AG04449 (cell line): ENCODE measurements around the gene UTS2B.
"Not testable (repeated sequence)": the region's sequence is repeated elsewhere in the genome, so short reads cannot be mapped to it uniquely, and the experiment has no call there.

Experiments used
- CTCF ChIA-PET: fragments of 350-600 bp; formaldehyde crosslinking; extraction: SDS; loops from one replicate; lab custom pipeline; 2021; ENCODE audit warnings: antibody characterized with exemption; lab: Yijun Ruan, JAX
- POLR2A ChIA-PET: fragments of 400-600, 350-600 bp; formaldehyde crosslinking; extraction: SDS; loops from one replicate; lab custom pipeline; 2020; ENCODE audit warnings: antibody characterized with exemption, inconsistent platforms; lab: Yijun Ruan, JAX
- DNase-seq: peaks from one replicate; pipeline ENCODE4 v3.0.0-alpha.2; 2010; ENCODE audit warnings: low read depth, low spot score
- H3K4me3 ChIP-seq: 2 replicates; pipeline ENCODE4 v1.5.1; 2011; ENCODE audit warnings: low read depth, mild to moderate bottlenecking, control low read depth, low read length
- TF ChIP-seq, protein P1 (sequence below): IDR thresholded peaks from one replicate; pipeline ENCODE4 v1.5.1; 2011; ENCODE audit warnings: mild to moderate bottlenecking, moderate library complexity, low read length, control low read depth, inconsistent platforms; ENCODE audit not compliant: insufficient read depth; ENCODE audit errors: missing control alignments

UTS2B gene

DNA sequence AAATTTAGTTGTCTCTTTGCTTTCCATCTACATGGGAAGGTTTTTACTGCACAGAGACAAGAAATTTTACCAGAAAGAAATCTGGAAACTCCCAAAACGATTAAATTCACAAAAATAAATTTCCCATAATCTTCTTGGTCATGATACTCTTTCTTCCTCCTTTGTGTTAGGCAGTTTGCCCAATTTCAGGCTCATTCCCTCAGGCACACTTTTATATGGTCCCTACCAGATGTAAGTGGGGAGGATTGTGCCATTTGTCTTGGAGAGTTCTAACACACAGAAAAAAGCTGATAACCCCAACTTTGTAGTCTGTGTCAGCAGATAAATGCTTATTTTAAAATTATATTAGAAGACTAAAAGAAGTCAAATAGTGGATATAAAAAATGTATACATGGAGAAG, 50.2 kb downstream of the UTS2B start:
- CTCF ChIA-PET, result no interaction called here
- POLR2A ChIA-PET, result no interaction called here
- no peak for DNase-seq
- no peak overlapping the region for H3K4me3 ChIP-seq
- TF ChIP-seq, protein P1, sequence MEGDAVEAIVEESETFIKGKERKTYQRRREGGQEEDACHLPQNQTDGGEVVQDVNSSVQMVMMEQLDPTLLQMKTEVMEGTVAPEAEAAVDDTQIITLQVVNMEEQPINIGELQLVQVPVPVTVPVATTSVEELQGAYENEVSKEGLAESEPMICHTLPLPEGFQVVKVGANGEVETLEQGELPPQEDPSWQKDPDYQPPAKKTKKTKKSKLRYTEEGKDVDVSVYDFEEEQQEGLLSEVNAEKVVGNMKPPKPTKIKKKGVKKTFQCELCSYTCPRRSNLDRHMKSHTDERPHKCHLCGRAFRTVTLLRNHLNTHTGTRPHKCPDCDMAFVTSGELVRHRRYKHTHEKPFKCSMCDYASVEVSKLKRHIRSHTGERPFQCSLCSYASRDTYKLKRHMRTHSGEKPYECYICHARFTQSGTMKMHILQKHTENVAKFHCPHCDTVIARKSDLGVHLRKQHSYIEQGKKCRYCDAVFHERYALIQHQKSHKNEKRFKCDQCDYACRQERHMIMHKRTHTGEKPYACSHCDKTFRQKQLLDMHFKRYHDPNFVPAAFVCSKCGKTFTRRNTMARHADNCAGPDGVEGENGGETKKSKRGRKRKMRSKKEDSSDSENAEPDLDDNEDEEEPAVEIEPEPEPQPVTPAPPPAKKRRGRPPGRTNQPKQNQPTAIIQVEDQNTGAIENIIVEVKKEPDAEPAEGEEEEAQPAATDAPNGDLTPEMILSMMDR, result no peak

- ChIA-PET CTCF (no interaction called here), POLR2A (no interaction called here)
- H3K4me3 ChIP-seq, result no peak overlapping the region
- DNase-seq, result no peak
- TF ChIP-seq, protein P1, result no peak
Observed at GRCh38 chr3:191275751-191276150, 54.6 kb downstream of the UTS2B start.

DNA sequence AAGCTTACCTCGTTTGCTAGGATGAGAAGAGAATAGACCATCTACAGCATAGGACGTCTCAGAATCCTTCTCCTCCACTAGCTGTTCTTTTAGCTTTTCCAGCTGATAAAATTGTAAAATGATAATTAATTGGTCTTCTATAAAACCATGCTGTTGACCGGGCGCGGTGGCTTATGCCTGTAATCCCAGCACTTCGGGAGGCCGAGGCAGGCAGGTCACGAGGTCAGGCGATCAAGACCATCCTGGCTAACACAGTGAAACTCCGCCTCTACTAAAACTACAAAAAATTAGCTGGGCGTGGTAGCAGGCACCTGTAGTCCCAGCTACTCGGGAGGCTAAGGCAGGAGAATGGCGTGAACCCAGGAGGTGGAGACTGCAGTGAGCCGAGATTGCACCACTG, 55.1 kb downstream of the UTS2B start:
- DNase-seq, CTCF ChIA-PET, H3K4me3 ChIP-seq, POLR2A ChIA-PET: not testable (repeated sequence)

- ChIA-PET CTCF (interaction anchor here (1.4 kb wide), 1 partner anchor 15 kb away, joined by 4 read pairs; no protein-coding TSS in a partner anchor), POLR2A (no interaction called here)
- no peak for DNase-seq
- H3K4me3 ChIP-seq, result no peak overlapping the region
- TF ChIP-seq, protein P1, result no peak
Observed at GRCh38 chr3:191269289-191270085, 60.8 kb downstream of the UTS2B start.

- DNase-seq, result no peak
- TF ChIP-seq, protein P1, result no peak
- no peak overlapping the region for H3K4me3 ChIP-seq
- POLR2A ChIA-PET, result no interaction called here
- CTCF ChIA-PET, result no interaction called here
Observed at GRCh38 chr3:191268737-191269136, 61.6 kb downstream of the UTS2B start.

GRCh38 chr3:191263850-191264249, 66.5 kb downstream of the UTS2B start:
- no peak for DNase-seq
- ChIA-PET POLR2A (no interaction called here), CTCF (no interaction called here)
- no peak overlapping the region for H3K4me3 ChIP-seq
- TF ChIP-seq, protein P1, result no peak

GRCh38 chr3:191263365-191263764, 67.0 kb downstream of the UTS2B start:
- TF ChIP-seq, protein P1, result no peak
- ChIA-PET POLR2A (no interaction called here), CTCF (no interaction called here)
- DNase-seq, result no peak
- H3K4me3 ChIP-seq, result no peak overlapping the region
